NCI-H1417 (cell line): Measurements from ENCODE around the gene KIF16B.
A peak's percentile ranks its signal among the peaks of the same experiment; 100 is the strongest.
"Not testable (repeated sequence)": the region's sequence is repeated elsewhere in the genome, so short reads cannot be mapped to it uniquely, and the experiment has no call there.

Experiments used
- DNase-seq, 3 experiments: peaks; one replicate each; lab custom pipeline; 2025; lab: John Stamatoyannopoulos, UW

KIF16B gene

GRCh38 chr20:16481977-16482376, 91.3 kb downstream of the KIF16B start:
- DNase-seq: no peak

- DNase-seq: no peak
Observed at GRCh38 chr20:16479666-16480065, 93.6 kb downstream of the KIF16B start.

GRCh38 chr20:16477632-16478031, 95.6 kb downstream of the KIF16B start:
- DNase-seq: no peak

GRCh38 chr20:16476032-16476431, 97.2 kb downstream of the KIF16B start:
- peak; percentile 19 to 82 (median 53) for DNase-seq

- DNase-seq: peak in 1 of 3 experiments; percentile 50
Observed at GRCh38 chr20:16475225-16475624, 98.0 kb downstream of the KIF16B start.

- no peak for DNase-seq
Observed at GRCh38 chr20:16474363-16474762, 98.9 kb downstream of the KIF16B start.

- no peak for DNase-seq
Observed at GRCh38 chr20:16472045-16472872, 101.0 kb downstream of the KIF16B start.

- no peak for DNase-seq
Observed at GRCh38 chr20:16469395-16469905, 103.8 kb downstream of the KIF16B start.

GRCh38 chr20:16462711-16463110, 110.5 kb downstream of the KIF16B start:
- no peak for DNase-seq

GRCh38 chr20:16459019-16459700, 114.1 kb downstream of the KIF16B start:
- DNase-seq: no peak

- DNase-seq: no peak
Observed at GRCh38 chr20:16457514-16457913, 115.7 kb downstream of the KIF16B start.

GRCh38 chr20:16455324-16455723, 117.9 kb downstream of the KIF16B start:
- no peak for DNase-seq

GRCh38 chr20:16451982-16452381, 121.3 kb downstream of the KIF16B start:
- DNase-seq: no peak

GRCh38 chr20:16451001-16451400, 122.2 kb downstream of the KIF16B start:
- peak in 1 of 3 experiments; percentile 20 for DNase-seq

- DNase-seq: no peak
Observed at GRCh38 chr20:16446991-16447390, 126.3 kb downstream of the KIF16B start.

- no peak for DNase-seq
Observed at GRCh38 chr20:16446246-16446645, 127.0 kb downstream of the KIF16B start.

GRCh38 chr20:16445482-16445881, 127.8 kb downstream of the KIF16B start:
- no peak for DNase-seq

GRCh38 chr20:16444057-16444777, 129.0 kb downstream of the KIF16B start:
- DNase-seq: no peak

GRCh38 chr20:16441546-16442164, 131.6 kb downstream of the KIF16B start:
- no peak for DNase-seq

- DNase-seq: no peak
Observed at GRCh38 chr20:16440686-16441085, 132.6 kb downstream of the KIF16B start.

- DNase-seq: not testable (repeated sequence)
Observed at GRCh38 chr20:16439540-16439939, 133.7 kb downstream of the KIF16B start.

- no peak for DNase-seq
Observed at GRCh38 chr20:16438100-16438499, 135.1 kb downstream of the KIF16B start.
